Caco-2 (cell line): ENCODE results near the gene HAND2. TPM values are rescaled to one million over a fixed set of nuclear protein-coding genes. Genes with fewer than 3 reads are reported as not detected.

Experiments used
- BruUV-seq: library from RNA; stranded (reverse); fragments of 400-500 nt; replicated peaks from 2 replicates; lab custom pipeline; 2021; lab: Mats Ljungman, UMichigan
- CTCF ChIA-PET: fragments of 300-600 bp; sonication (Branson Sonifier 250); formaldehyde crosslinking; loops from one replicate; lab custom pipeline; 2022; ENCODE audit warnings: antibody characterized with exemption; lab: Charles Lee
- POLR2A ChIA-PET: fragments of 300-600 bp; sonication (Branson Sonifier 250); formaldehyde crosslinking; loops from one replicate; lab custom pipeline; 2022; ENCODE audit warnings: antibody characterized with exemption; lab: Charles Lee
- DNase-seq, 2 experiments: peaks; one replicate each; pipeline versions ENCODE4 v3.0.0 to v3.0.0-alpha.2; 2020 to 2022
- H3K27me3 ChIP-seq: replicated peaks from 2 replicates; pipeline ENCODE4 v1.6.0; 2011; ENCODE audit warnings: low read length; ENCODE audit not compliant: control insufficient read depth, insufficient read depth
- H3K36me3 ChIP-seq: 2 replicates; pipeline ENCODE4 v1.5.1; 2011; ENCODE audit warnings: low read length; ENCODE audit not compliant: control insufficient read depth, insufficient read depth
- H3K4me1 ChIP-seq: fragments of 250-450 bp; sonication (Bioruptor Pico); 2 replicates; pipeline ENCODE4 v1.5.1; 2020; ENCODE audit warnings: mild to moderate bottlenecking
- H3K4me3 ChIP-seq: 2 replicates; pipeline ENCODE4 v1.5.1; 2011; ENCODE audit warnings: low read depth, mild to moderate bottlenecking, control low read depth, low read length
- H3K9me3 ChIP-seq: fragments of 250-450 bp; sonication (Bioruptor Pico); 2 replicates; pipeline ENCODE4 v1.5.1; 2020; ENCODE audit warnings: mild to moderate bottlenecking, moderate library complexity
- H3K27ac Mint-ChIP-seq: one replicate; pipeline ENCODE4 v1.8.0; 2022; ENCODE audit warnings: mixed read lengths; ENCODE audit not compliant: unreplicated experiment
- H3K27me3 Mint-ChIP-seq: one replicate; pipeline ENCODE4 v1.8.0; 2022; ENCODE audit warnings: mixed read lengths; ENCODE audit not compliant: insufficient read depth, unreplicated experiment
- H3K36me3 Mint-ChIP-seq: one replicate; pipeline ENCODE4 v1.8.0; 2022; ENCODE audit warnings: mild to moderate bottlenecking, mixed read lengths; ENCODE audit not compliant: insufficient read depth, unreplicated experiment
- H3K4me1 Mint-ChIP-seq: one replicate; pipeline ENCODE4 v1.8.0; 2022; ENCODE audit warnings: low read depth, mixed read lengths; ENCODE audit not compliant: unreplicated experiment
- H3K4me3 Mint-ChIP-seq: one replicate; pipeline ENCODE4 v1.8.0; 2022; ENCODE audit warnings: mild to moderate bottlenecking, moderate library complexity, mixed read lengths; ENCODE audit not compliant: unreplicated experiment
- H3K9me3 Mint-ChIP-seq: one replicate; pipeline ENCODE4 v1.8.0; 2022; ENCODE audit warnings: mixed read lengths; ENCODE audit not compliant: unreplicated experiment
- intact Hi-C: fragments of 100-400 bp; cut with micrococcal nuclease; formaldehyde crosslinking; loops from one replicate; pipeline ENCODE4 v1.10.0; 2022; ENCODE audit not compliant: unreplicated experiment
- total RNA-seq: library from RNA; stranded (reverse); gene quantifications from 2 replicates; pipeline ENCODE4 v1.2.3, GENCODE V29; 2022
- TF ChIP-seq, protein P1 (sequence below), 2 experiments: fragments of 200-600 bp in 1 of 2; IDR thresholded peaks; 1 replicate in 1 of 2; 2 replicates in 1 of 2; pipeline versions ENCODE4 v1.5.1 to v1.8.0; 2011 to 2022; ENCODE audit warnings: antibody characterized with exemption in 1 of 2, control low read depth in 1 of 2, inconsistent platforms in 1 of 2, low read depth in 1 of 2, low read length in 1 of 2, mild to moderate bottlenecking in 1 of 2, moderate library complexity in 1 of 2; ENCODE audit not compliant: insufficient read depth in 1 of 2, severe bottlenecking in 1 of 2, unreplicated experiment in 1 of 2

Gene HAND2
- total RNA-seq, 1 experiment from 2014 or later = not detected

DNA sequence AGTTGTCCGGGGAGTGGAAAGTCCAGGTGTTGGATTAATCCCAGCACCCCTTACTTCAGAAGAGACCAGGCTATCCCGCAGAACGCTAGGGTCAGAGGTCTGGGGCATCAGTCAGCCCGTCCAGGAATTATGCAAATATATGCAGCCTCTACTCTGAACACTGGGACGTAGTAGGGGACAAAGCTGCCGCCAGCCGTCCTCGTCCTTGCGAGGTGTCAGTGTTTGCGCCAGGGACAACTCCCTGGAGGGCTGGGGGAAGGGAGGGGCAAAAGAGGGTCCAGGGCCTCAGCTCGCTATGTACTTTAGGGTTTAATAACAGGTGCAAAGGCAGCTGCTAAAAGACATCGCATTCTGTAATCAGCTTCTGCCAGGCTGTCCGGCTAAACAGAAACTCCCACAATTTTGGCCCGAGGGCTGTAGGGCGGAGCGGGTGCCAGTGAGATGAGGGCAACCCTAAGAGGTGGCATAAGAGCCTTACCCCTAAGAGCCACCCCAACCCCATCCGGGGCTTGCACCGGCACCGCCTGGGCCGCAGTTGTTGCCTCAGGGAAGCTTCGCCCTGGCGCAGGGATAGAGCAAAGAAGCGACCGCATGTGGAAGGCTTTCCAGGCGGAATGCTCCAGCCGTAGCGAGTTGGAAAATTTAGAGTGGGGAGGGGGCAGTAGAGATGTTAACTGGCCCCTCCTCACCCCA, 8.4 kb downstream of the HAND2 start:
- Mint-ChIP-seq H3K27ac (no peak overlapping the region), H3K4me1 (no peaks in the 10 kb centered on the region)

GRCh38 chr4:173520921-173521466, 9.0 kb downstream of the HAND2 start:
- H3K27me3 ChIP-seq = no peaks in the 10 kb centered on the region
- H3K27me3 Mint-ChIP-seq = peaks cover 2% of the 10 kb centered on the region
- TF ChIP-seq, protein P1, sequence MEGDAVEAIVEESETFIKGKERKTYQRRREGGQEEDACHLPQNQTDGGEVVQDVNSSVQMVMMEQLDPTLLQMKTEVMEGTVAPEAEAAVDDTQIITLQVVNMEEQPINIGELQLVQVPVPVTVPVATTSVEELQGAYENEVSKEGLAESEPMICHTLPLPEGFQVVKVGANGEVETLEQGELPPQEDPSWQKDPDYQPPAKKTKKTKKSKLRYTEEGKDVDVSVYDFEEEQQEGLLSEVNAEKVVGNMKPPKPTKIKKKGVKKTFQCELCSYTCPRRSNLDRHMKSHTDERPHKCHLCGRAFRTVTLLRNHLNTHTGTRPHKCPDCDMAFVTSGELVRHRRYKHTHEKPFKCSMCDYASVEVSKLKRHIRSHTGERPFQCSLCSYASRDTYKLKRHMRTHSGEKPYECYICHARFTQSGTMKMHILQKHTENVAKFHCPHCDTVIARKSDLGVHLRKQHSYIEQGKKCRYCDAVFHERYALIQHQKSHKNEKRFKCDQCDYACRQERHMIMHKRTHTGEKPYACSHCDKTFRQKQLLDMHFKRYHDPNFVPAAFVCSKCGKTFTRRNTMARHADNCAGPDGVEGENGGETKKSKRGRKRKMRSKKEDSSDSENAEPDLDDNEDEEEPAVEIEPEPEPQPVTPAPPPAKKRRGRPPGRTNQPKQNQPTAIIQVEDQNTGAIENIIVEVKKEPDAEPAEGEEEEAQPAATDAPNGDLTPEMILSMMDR (IDR thresholded peaks at IDR 0.05; ENCODE audit: insufficient read depth in 1 of 2, low read depth in 1 of 2, low read length in 1 of 2, severe bottlenecking in 1 of 2, unreplicated experiment in 1 of 2) = no peak
- no peak overlapping the region for H3K27ac Mint-ChIP-seq
- BruUV-seq = no TSS peak
- H3K4me3 Mint-ChIP-seq = no peak overlapping the region
- no peaks in the 10 kb centered on the region for H3K36me3 ChIP-seq
- POLR2A ChIA-PET = no interaction called here
- CTCF ChIA-PET = no interaction called here
- no peaks in the 10 kb centered on the region for H3K4me1 ChIP-seq
- no peaks in the 10 kb centered on the region for H3K36me3 Mint-ChIP-seq
- H3K9me3 Mint-ChIP-seq = no peaks in the 10 kb centered on the region
- H3K9me3 ChIP-seq = no peaks in the 10 kb centered on the region
- intact Hi-C loops = no loop called here
- H3K4me1 Mint-ChIP-seq = no peaks in the 10 kb centered on the region
- H3K4me3 ChIP-seq = no peak overlapping the region
- DNase-seq = no peak

More for the DNA sequence above, 8.4 kb downstream of the HAND2 start:
- intact Hi-C loops = no loop called here
- H3K36me3 Mint-ChIP-seq = no peaks in the 10 kb centered on the region
- Histone ChIP-seq H3K9me3 (no peaks in the 10 kb centered on the region), H3K36me3 (no peaks in the 10 kb centered on the region), H3K4me1 (no peaks in the 10 kb centered on the region), H3K27me3 (no peaks in the 10 kb centered on the region), H3K4me3 (no peak overlapping the region; the same call in 1 of the 2 replicates)
- peak overlapping the region; percentile 40 for H3K4me3 Mint-ChIP-seq
- CTCF ChIA-PET = no interaction called here
- DNase-seq = no peak
- H3K27me3 Mint-ChIP-seq = peaks cover 3% of the 10 kb centered on the region
- BruUV-seq = no TSS peak
- no peaks in the 10 kb centered on the region for H3K9me3 Mint-ChIP-seq
- POLR2A ChIA-PET = no interaction called here
- TF ChIP-seq, protein P1 (IDR thresholded peaks at IDR 0.05; ENCODE audit: insufficient read depth in 1 of 2, low read depth in 1 of 2, low read length in 1 of 2, severe bottlenecking in 1 of 2, unreplicated experiment in 1 of 2) = no peak

DNA sequence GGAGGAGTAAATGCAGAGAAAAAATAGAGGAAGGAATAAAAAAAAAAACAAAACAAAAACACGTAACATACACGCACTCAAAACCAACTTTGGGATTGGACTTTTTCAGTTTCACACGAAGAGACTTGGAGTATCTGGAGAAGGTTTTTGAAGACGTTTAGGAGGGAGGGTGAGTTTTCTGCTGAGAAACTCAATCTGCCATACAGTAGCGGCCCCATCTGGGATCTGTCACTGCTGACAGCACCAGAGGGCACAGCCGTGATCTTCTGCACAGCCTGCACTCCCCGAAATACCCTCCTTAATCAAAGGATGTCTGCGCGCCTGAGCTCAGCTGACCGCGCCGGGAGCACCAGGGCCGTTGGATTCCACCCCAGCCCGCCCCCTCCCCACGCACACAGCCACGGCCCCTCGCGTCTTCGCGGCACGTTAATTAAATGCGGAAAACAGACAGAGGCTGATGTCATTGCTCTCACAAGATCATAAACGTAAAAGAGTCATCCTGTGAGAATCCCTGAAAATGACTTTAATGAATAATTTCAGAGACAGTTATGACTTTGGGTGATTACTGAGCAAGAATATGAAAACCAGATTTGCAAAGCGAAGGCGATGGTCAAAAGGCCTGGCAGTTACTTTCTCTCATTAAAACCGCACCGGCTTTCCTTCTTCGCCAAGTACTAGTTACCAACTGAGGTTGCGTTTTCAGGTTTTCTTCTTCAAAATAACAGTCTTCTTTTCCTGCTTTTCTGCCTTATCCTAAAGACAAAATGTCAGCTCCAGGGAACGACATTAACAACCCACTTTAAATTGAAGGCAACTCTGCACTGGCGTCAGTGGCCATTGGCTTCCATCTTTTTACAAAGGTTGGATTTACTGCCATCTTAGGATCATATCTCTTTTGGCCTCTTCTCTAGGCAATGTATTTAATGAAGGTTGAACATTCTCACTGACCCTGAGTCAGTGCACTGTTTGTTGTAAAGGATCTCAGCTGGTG, 10.6 kb downstream of the HAND2 start:
- POLR2A ChIA-PET = no interaction called here
- Mint-ChIP-seq H3K9me3 (no peaks in the 10 kb centered on the region), H3K4me1 (no peaks in the 10 kb centered on the region), H3K36me3 (no peaks in the 10 kb centered on the region), H3K27ac (no peak overlapping the region), H3K27me3 (peaks cover 5% of the 10 kb centered on the region), H3K4me3 (no peak overlapping the region)
- Histone ChIP-seq H3K4me3 (no peak overlapping the region), H3K4me1 (no peaks in the 10 kb centered on the region), H3K27me3 (no peaks in the 10 kb centered on the region), H3K9me3 (no peaks in the 10 kb centered on the region), H3K36me3 (no peaks in the 10 kb centered on the region)
- intact Hi-C loops = no loop called here
- TF ChIP-seq, protein P1 (IDR thresholded peaks at IDR 0.05; ENCODE audit: insufficient read depth in 1 of 2, low read depth in 1 of 2, low read length in 1 of 2, severe bottlenecking in 1 of 2, unreplicated experiment in 1 of 2) = no peak
- BruUV-seq = no TSS peak
- CTCF ChIA-PET = no interaction called here
- no peak for DNase-seq
